ENCODE results near the gene AQP12B.

GRCh38 chr2:240728361-240728760, 45.7 kb upstream of the AQP12B start:
- TF ChIP-seq, protein P1, sequence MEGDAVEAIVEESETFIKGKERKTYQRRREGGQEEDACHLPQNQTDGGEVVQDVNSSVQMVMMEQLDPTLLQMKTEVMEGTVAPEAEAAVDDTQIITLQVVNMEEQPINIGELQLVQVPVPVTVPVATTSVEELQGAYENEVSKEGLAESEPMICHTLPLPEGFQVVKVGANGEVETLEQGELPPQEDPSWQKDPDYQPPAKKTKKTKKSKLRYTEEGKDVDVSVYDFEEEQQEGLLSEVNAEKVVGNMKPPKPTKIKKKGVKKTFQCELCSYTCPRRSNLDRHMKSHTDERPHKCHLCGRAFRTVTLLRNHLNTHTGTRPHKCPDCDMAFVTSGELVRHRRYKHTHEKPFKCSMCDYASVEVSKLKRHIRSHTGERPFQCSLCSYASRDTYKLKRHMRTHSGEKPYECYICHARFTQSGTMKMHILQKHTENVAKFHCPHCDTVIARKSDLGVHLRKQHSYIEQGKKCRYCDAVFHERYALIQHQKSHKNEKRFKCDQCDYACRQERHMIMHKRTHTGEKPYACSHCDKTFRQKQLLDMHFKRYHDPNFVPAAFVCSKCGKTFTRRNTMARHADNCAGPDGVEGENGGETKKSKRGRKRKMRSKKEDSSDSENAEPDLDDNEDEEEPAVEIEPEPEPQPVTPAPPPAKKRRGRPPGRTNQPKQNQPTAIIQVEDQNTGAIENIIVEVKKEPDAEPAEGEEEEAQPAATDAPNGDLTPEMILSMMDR (IDR thresholded peaks at IDR 0.05) = no peak
- no peak for TF ChIP-seq ZFX (IDR thresholded peaks at IDR 0.05; ENCODE audit: borderline replicate concordance)
